AG20443 (cell line): Measurements from ENCODE around the gene TTC6.

Source experiments
- DNase-seq: peaks from one replicate; pipeline ENCODE4 v3.0.0; 2012; ENCODE audit warnings: low spot score, mixed read lengths

TTC6 gene

DNA sequence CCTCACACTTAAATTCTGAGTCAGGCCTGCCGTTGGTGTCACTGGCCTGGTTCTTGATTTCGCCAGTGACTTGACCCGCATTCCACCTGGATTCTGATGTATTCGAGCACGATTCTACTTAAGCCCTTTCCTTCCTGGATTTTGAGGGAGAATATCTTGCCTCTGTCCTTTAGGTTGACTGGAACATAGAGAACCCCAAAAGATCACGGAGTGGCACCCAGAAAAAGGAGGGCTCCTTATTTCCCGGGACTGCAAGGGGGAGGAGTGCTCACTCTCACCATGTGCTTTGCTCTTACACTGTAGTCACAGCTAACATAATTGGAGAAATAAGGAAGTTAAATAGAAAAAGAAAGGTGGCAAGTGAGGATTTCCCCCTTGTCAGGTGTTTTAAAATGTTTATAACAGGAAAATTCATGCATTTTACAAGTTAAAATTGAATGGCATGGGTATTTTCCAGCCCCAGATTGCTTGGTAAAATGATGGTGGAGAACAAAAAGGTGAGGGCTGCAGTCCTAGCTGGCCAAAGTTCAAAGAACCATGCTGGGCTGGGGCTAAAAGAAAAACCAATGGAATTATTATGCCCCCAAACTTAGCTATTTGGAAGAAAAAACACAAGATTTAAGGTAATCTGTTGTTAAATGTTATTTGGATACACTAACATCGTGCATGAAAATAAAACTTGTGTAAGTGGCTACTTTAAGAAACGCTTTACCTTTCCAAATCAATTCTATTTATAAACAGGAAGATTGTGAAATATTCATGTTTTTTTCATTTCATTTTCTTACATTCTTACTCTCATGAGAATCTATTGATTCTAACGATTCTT lies 9.2 kb upstream of the TTC6 start:
- DNase-seq: no peak

- DNase-seq: no peak
Measured at GRCh38 chr14:37586797-37587130, 8.7 kb upstream of the TTC6 start.

- no peak for DNase-seq
Measured at GRCh38 chr14:37587131-37587803, 8.2 kb upstream of the TTC6 start.

DNA sequence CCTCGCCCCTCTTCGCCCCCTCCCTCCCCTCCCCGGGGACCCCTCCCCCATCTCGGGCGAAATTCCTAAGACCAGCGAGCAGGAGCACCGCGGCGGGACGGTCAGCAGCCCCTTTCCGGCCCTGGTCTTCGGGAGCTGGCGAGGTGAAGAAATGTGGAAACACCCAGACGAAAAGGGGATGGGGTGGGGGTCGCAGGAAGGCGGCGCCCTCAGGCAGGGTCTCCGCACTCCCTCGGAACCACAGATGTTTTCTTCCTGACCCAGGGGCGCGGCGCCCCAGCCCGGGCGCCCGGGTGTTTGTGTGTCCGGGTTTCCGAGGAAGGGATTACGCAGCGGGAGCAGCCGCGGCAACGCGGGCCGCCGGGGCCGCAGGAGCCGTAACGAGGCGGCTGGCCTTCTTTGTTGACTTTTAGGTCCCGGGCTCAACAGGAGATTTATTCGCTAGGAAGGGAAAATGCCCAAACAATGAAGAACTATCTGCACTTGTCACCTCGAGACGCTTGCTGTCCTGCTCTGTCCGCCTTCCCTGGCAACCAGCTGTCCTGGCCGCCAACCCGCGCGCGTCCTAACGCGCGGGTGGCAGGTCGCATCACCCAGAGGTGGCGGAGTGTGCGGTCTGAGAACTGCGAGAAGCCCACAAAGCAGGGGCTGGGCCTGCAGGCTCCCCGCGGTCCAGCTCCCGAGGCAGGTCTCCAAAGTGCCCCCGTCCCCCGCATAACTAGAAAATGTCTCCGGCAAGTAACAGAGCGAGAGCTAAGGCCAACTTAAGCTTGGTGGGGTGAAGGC lies 7.4 kb upstream of the TTC6 start:
- DNase-seq: no peak

DNA sequence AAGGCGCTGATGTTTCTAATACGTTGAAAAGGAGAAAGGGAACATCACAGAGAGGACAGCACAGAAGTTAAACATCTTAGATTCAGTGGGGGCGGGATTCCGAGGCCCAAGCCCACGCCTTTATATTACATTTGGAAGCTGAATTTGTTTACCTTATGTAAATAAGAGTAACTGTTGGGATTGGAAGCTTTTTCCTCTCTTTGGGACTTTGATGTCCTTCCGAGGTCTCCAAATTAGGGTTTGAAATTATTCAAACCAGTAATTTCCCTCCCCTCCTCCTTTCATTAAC lies 6.8 kb upstream of the TTC6 start:
- no peak for DNase-seq

- DNase-seq: no peak
Measured at GRCh38 chr14:37588956-37589714, 6.3 kb upstream of the TTC6 start.

DNA sequence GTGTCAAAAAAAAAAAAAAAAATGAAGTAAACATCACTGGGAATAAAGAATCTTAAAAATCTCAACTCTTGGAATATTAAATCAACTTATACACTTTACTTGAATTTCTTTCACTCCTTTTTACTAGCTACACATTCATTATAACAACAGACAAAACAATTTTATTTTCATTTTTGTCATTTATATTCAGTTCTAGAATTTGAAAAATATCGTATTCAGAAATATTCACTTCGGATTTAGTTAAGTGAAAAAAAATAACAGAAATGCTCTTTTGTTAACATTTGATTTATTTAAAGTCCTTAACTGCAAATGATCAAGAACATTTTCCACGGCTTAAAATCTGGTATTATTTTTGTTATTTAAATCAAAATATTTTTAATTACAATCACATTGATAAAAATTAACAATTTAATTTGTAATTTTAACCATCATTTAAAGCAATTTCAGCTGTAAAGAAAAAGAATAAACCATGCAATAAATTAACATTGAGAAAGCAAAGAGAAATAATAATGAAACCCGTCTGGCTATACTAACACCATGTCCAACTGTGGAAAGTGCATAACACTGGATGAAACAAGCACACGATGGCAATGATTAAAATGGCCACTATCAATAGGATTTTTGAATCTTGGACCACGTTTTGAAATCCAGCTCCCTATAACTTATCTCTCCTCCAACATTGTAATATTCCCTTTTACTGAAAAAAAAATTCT lies 5.6 kb upstream of the TTC6 start:
- DNase-seq: no peak

DNA sequence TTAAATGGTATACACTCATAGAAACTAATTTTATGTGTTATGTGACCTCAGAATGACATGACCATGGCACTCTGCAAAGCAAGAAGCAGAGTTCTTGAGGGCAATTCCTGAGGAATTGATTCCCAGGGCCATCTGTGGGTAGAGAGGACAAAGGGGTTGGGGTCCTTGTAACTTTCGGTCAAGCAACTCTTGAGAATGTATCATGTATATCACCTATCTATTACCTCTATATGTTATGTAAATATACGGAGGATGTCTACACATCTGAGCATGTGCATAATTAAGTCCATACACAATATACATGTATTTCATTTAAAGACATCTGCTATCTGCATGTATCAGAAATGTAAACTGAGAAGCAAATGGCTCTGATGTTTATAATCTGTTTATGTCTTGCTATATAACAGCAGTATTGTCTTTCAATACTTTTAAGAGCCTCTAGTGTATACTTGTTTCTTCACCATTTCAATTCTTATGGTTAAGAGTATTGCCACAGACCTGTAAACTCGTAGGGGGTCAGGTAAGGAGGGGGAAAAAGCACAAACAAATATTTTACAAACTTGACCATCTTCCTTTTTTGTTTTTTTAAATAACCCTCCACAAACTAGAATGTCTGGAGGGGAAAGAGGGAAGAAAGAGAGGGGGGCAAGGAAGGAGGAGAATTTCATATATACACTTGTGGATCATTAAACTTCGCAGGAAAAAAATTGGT lies 4.8 kb upstream of the TTC6 start:
- DNase-seq: no peak

GRCh38 chr14:37591311-37591940 lies 4.0 kb upstream of the TTC6 start:
- no peak for DNase-seq

GRCh38 chr14:37591941-37592481 lies 3.4 kb upstream of the TTC6 start:
- no peak for DNase-seq

DNA sequence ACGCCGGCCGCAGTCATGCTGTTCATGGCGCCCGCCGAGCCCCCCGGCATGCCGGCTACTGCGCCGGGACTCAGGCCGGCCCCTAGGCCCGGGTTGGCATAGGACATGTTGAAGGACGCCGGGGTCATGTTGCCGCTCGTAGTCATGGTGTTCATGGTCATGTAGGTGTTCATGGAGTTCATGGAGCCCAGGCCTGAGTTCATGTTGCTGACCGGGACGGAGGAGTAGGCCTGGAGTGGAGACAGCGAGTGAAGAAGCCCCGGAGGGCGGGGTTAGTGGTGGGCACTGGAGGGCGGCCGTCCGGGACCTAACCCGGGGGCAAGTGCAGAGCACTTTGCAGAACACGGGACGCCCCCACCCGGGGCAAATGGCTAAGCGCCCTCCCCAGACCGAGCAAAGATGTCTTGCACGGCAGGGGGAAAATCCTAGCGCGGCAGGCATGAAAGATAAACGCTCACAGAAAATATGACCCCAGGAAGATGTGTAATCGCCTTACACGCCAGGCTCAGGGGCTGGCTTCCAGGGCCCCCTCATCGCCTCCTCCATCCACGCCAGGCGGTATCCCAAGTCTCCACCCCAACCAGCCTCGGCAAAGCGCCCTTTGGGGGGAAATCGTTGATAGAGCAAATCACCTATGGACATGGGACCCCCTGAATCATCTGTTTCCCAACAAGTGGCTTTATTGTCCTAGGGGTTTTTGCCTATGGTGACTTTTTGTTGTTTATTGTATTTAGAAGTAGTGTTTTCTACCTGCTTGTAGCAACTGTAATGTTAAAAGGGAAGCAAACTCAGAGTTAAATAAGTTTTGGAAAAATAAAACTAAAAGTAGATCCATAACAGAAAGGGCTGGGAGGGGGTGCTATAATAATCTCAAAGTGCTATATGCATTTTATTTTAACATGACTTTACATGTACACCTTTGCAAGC lies 2.7 kb upstream of the TTC6 start:
- DNase-seq: no peak

- DNase-seq: no peak
Measured at GRCh38 chr14:37593511-37594237, 1.8 kb upstream of the TTC6 start.

DNA sequence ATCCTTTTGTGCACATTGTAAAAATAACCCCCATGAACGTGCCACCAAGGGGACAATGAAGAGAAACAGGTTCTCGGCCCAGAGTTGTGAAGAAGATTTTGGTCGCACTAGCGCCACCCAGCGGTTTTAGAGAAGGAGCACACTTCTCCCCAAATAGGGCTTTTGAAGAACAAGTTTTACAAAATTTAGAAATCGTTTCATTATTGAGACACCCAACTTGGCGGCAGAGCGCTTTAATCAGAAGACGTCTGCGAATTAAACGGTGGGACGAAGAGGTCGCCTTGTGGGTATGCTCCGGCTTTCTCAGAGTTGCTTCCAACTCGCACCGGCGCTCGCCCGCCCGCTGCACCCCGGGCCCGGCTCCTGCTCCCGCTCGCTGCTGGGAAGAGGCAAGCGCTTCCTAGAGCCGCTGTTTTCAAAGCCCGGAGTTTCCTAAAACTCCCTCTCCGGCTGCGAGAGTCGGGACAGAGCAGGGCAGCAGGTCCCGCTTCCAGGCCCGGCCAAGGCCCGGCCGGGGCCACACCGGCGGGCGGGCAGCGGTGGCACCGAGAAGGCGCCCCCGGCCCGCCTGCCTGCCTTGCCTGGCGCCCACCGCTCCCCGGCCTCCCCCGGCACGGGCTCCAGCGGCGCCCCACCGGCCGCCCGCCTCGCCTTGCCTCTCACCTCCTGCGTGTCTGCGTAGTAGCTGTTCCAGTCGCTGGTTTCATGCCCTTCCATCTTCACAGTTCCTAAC lies 1.0 kb upstream of the TTC6 start:
- DNase-seq: peak; percentile 76

GRCh38 chr14:37595809-37596621 lies 586 bp downstream of the TTC6 start:
- no peak for DNase-seq

DNA sequence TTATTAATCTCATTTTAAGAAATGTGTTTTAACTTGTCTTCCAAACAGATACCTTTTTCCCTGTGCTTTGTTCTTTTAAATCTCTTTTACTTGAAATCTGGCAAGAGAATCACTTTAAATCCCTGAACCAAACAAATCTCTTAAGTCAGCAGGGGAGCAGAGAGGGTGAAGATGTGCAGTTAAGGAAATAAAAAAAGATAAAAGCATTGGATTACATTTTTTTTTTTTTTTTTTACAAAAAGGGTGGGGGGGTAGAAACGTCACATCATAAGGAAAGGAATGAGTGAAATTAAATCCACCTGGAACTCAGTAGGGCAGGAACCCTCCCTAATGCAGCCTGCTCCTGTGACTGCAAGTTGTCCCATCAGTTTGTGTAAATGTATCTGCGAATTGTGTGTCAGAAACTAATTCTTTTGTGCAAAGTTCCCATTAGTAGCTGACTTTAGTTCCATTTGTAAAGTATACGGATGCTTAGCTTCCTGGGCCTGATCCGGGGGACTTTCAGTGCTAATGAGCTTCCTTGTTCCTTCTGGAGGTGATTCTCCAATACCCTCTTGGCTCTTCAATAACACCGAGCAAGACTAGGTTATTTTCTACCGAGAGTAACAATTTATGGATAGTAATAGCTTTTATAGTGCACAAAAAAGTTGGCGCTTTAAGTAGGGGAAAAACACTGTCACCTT lies 1.5 kb downstream of the TTC6 start:
- DNase-seq: no peak

GRCh38 chr14:37597538-37597913 lies 2.1 kb downstream of the TTC6 start:
- DNase-seq: no peak
